Nephron progenitor cell (in vitro differentiated cells): ENCODE data around the gene QSOX2.

Experiments used
- DNase-seq: peaks from one replicate; pipeline ENCODE4 v3.0.0; 2021
- H3K27ac Mint-ChIP-seq: 2 replicates; pipeline ENCODE4 v1.8.0; 2021; ENCODE audit warnings: mild to moderate bottlenecking, moderate library complexity, mixed read lengths
- H3K27me3 Mint-ChIP-seq: 2 replicates; pipeline ENCODE4 v1.8.0; 2021; ENCODE audit warnings: mild to moderate bottlenecking, low read depth, mixed read lengths; ENCODE audit not compliant: poor library complexity
- H3K36me3 Mint-ChIP-seq: 2 replicates; pipeline ENCODE4 v1.8.0; 2021; ENCODE audit warnings: low read depth, mixed read lengths
- H3K4me1 Mint-ChIP-seq: 2 replicates; pipeline ENCODE4 v1.8.0; 2021; ENCODE audit warnings: mixed read lengths
- H3K4me3 Mint-ChIP-seq: 2 replicates; pipeline ENCODE4 v1.8.0; 2021; ENCODE audit warnings: mild to moderate bottlenecking, moderate library complexity, mixed read lengths
- H3K9me3 Mint-ChIP-seq: 2 replicates; pipeline ENCODE4 v1.8.0; 2021; ENCODE audit warnings: mild to moderate bottlenecking, moderate library complexity, mixed read lengths
- TF ChIP-seq, protein P1 (sequence below): fragments of 200-600 bp; sonication (generic); IDR thresholded peaks from 2 replicates; pipeline ENCODE4 v1.5.0; 2021; ENCODE audit warnings: antibody characterized with exemption

QSOX2 gene, protein sequence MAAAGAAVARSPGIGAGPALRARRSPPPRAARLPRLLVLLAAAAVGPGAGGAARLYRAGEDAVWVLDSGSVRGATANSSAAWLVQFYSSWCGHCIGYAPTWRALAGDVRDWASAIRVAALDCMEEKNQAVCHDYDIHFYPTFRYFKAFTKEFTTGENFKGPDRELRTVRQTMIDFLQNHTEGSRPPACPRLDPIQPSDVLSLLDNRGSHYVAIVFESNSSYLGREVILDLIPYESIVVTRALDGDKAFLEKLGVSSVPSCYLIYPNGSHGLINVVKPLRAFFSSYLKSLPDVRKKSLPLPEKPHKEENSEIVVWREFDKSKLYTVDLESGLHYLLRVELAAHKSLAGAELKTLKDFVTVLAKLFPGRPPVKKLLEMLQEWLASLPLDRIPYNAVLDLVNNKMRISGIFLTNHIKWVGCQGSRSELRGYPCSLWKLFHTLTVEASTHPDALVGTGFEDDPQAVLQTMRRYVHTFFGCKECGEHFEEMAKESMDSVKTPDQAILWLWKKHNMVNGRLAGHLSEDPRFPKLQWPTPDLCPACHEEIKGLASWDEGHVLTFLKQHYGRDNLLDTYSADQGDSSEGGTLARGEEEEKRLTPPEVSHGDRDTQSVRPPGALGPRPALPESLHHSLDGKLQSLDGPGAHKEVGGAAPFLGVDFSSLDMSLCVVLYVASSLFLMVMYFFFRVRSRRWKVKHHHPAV

DNA sequence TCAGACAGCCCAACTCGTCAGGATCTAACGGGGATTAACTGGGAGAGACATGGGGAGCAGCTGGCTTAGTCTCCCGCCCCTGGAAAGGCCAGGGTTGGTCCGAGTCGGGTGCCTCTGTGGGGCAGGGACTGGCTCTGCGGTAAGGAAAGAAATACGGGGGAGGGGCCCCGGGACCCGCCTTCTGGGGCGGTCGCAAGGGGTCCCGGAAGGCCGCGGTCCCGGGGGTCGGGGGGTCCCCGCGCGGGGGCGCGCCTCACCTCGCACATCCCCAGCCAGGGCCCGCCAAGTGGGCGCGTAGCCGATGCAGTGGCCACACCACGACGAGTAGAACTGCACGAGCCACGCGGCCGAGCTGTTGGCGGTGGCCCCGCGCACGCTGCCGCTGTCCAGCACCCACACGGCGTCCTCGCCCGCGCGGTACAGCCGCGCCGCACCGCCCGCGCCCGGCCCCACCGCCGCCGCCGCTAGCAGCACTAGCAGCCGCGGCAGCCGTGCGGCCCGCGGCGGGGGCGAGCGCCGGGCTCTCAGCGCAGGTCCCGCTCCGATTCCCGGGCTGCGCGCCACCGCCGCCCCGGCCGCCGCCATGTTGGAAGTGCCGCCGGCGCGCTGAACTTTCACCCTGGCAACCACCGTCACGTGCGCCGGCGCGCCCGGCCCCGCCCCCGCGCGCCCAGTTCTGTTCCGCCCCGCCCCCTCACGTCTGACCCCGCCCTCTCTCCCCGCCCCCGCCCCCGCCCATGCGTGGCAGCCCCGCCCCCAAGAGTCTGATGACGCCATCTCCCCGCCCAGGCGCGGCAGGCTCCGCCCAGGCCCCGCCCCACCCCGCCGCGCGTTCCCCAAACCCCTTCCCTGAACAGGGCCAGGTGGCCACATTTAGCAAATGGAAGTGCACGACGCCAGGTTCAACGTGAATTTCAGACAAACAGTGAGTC is at the start of gene QSOX2:
TSS of gene QSOX2 (minus strand) at position 594 of the 932 bp plus-strand sequence. CDS start at position 585, 9 bp downstream.
- TF ChIP-seq, protein P1, sequence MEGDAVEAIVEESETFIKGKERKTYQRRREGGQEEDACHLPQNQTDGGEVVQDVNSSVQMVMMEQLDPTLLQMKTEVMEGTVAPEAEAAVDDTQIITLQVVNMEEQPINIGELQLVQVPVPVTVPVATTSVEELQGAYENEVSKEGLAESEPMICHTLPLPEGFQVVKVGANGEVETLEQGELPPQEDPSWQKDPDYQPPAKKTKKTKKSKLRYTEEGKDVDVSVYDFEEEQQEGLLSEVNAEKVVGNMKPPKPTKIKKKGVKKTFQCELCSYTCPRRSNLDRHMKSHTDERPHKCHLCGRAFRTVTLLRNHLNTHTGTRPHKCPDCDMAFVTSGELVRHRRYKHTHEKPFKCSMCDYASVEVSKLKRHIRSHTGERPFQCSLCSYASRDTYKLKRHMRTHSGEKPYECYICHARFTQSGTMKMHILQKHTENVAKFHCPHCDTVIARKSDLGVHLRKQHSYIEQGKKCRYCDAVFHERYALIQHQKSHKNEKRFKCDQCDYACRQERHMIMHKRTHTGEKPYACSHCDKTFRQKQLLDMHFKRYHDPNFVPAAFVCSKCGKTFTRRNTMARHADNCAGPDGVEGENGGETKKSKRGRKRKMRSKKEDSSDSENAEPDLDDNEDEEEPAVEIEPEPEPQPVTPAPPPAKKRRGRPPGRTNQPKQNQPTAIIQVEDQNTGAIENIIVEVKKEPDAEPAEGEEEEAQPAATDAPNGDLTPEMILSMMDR, result no peak
- H3K27ac Mint-ChIP-seq, result peak within 1 kb of the TSS; percentile 93
- H3K9me3 Mint-ChIP-seq, result no peaks in the 10 kb centered on the region
- H3K4me3 Mint-ChIP-seq, result peak within 1 kb of the TSS; percentile 94
- peaks cover 83% of the 10 kb centered on the region for H3K4me1 Mint-ChIP-seq
- peak; percentile 87 for DNase-seq
- H3K27me3 Mint-ChIP-seq, result peaks cover 22% of the 10 kb centered on the region
- H3K36me3 Mint-ChIP-seq, result no peaks in the 10 kb centered on the region

DNA sequence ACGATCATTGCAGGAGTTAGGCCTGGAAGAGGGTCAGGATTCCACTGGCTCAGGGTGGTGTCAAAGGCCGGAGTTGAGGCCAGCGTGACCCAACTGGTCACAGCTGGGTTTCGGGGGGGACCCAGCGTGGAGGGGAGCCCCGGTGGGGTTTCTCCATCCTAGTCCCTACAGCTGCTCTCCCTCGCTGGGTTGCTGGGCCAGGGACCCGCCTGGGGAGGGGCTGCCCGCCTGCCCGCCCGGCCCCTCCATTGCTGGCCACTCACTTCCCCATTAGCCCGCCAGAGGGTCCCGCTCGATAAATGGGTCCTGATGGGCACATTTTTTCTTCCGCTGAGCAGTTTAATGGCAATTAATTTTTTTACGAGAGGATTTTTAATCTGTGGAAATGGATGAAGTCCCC is 49.4 kb upstream of the QSOX2 start:
- Mint-ChIP-seq H3K36me3 (no peaks in the 10 kb centered on the region), H3K9me3 (no peaks in the 10 kb centered on the region), H3K4me3 (no peak overlapping the region), H3K27me3 (peaks cover 34% of the 10 kb centered on the region), H3K4me1 (peaks cover 21% of the 10 kb centered on the region), H3K27ac (no peak overlapping the region)
- TF ChIP-seq, protein P1, result no peak
- DNase-seq, result no peak

DNA sequence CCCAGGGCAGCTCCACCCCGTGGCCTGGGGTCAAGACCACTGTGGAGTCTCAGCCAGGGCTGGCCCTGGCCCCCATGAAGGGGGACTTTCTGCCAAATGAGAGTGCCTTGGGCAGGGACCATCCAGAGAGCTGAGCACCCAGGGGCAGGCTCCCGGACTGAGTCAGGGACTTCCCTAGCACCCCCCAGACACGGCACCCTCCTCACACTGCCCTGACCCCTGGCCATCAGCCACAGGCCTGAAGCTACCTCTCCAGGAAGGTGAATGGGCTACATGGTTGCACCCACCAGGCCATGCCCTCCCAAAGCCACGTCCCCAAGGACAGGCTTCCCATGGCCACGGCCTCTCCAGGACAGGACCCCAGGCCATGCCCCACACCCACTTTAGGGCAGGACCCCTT is 48.8 kb upstream of the QSOX2 start:
- Mint-ChIP-seq H3K4me3 (no peak overlapping the region), H3K4me1 (peaks cover 21% of the 10 kb centered on the region), H3K36me3 (no peaks in the 10 kb centered on the region), H3K27ac (no peak overlapping the region), H3K9me3 (no peaks in the 10 kb centered on the region), H3K27me3 (peaks cover 36% of the 10 kb centered on the region)
- no peak for DNase-seq
- TF ChIP-seq, protein P1, result no peak

DNA sequence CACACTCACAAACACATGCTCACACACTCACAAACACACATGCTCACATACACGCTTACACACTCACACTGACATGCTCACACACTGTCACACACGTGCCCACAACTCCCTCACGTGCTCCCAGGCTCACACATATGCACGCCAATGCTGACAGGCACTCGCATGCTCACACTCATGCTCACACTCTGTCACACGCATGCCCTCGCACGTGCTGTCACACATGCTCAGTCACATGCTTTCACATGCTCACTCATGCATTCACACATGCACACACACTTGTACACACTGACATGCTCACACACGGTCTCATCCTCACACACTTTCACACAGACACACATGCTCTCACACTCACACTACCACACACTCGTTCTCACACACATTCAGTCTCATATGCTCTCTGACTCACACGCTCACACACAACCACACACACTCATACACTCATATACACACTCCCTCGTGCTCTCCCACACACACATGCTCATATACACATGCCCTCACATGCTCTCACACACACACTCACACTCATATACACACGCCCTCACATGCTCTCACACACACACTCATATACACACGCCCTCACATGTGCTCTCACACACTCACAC is 48.0 kb upstream of the QSOX2 start:
- no peak for DNase-seq
- Mint-ChIP-seq H3K4me1 (peaks cover 19% of the 10 kb centered on the region), H3K36me3 (no peaks in the 10 kb centered on the region), H3K27me3 (peaks cover 32% of the 10 kb centered on the region), H3K4me3 (no peak overlapping the region), H3K9me3 (no peaks in the 10 kb centered on the region), H3K27ac (no peak overlapping the region)
- TF ChIP-seq, protein P1, result no peak

DNA sequence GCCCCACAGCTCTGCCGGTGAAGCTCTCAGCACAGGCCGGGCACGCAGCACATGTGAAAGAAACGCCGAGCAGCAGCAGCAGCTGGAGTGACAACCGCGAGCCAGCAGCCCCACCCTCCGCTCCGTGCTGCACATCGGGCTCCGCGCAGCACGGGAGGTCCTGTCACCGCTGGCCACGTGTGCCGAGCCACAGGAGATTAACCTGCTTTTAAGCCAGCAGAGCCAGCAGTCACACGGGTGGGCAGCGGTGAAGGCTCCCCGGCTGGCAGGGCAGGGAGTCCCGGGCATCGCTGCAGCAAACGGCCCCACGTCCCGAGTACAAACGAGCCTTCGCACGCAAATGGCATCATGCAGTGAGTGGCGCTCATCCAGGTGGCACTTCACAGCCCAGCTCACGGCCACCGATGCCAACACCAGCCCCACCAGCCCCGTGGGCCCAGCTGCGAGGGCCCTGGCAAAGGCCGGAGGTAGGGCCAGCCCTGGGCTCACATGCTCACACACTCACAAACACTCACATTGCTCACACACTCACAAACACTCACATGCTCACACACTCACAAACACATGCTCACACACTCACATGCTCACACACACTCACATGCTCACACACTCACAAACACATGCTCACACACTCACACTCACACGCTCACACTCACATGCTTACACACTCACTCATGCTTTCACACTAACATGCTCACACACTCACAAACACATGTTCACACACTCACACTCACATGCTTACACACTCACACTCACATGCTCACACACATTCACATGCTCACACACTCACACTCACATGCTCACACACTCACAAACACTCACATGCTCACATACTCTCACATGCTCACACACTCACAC is 47.2 kb upstream of the QSOX2 start:
- Mint-ChIP-seq H3K27ac (no peak overlapping the region), H3K27me3 (peaks cover 25% of the 10 kb centered on the region), H3K9me3 (no peaks in the 10 kb centered on the region), H3K4me1 (peaks cover 12% of the 10 kb centered on the region), H3K36me3 (no peaks in the 10 kb centered on the region), H3K4me3 (no peak overlapping the region)
- TF ChIP-seq, protein P1, result no peak
- DNase-seq, result no peak
